H1 (cell line): ENCODE data around the gene CLDN4. TPM values are rescaled to one million over a fixed set of nuclear protein-coding genes. Genes with fewer than 3 reads are reported as not detected.

ENCODE experiments used
- CTCF ChIA-PET: fragments of 300-600 bp; sonication (Branson Sonifier 250); formaldehyde crosslinking; loops from one replicate; lab custom pipeline; 2021; ENCODE audit not compliant: partially characterized antibody; lab: Charles Lee
- POLR2A ChIA-PET: fragments of 300-600 bp; sonication (Branson Sonifier 250); formaldehyde crosslinking; loops from one replicate; lab custom pipeline; 2021; ENCODE audit warnings: inconsistent platforms; ENCODE audit not compliant: partially characterized antibody; lab: Charles Lee
- DNase-seq, 2 experiments: peaks; one replicate each; pipeline versions ENCODE4 v3.0.0 to v3.0.0-alpha.2; 2010 to 2022; ENCODE audit warnings: low spot score in 2 of 2, low read depth in 1 of 2, mixed read lengths in 1 of 2
- FAIRE-seq: peaks from 2 replicates; lab custom pipeline; 2011; peaks lifted over from hg19 to GRCh38; lab: Jason Lieb, UNC
- H2AFZ ChIP-seq: 2 replicates; pipeline ENCODE4 v1.8.1; 2012; ENCODE audit warnings: low read length, inconsistent platforms
- H2AK5ac ChIP-seq: 2 replicates; pipeline ENCODE4 v1.6.1; 2013; ENCODE audit warnings: low read depth, low read length
- H2BK120ac ChIP-seq: replicated peaks from 2 replicates; pipeline ENCODE3; 2013; ENCODE audit warnings: low read depth, low read length, inconsistent platforms
- H2BK12ac ChIP-seq: 2 replicates; pipeline ENCODE4 v1.6.1; 2013; ENCODE audit warnings: low read depth, low read length
- H2BK15ac ChIP-seq: 2 replicates; pipeline ENCODE4 v1.6.1; 2013; ENCODE audit warnings: low read length
- H2BK20ac ChIP-seq: 2 replicates; pipeline ENCODE4 v1.6.1; 2013; ENCODE audit warnings: low read length
- H2BK5ac ChIP-seq: 2 replicates; pipeline ENCODE4 v1.6.1; 2013; ENCODE audit warnings: low read depth, low read length
- H3K14ac ChIP-seq: 2 replicates; pipeline ENCODE4 v1.6.1; 2013; ENCODE audit warnings: inconsistent platforms; ENCODE audit not compliant: insufficient read length
- H3K18ac ChIP-seq: 2 replicates; pipeline ENCODE4 v1.6.1; 2013; ENCODE audit warnings: low read length; ENCODE audit errors: extremely low read depth
- H3K23ac ChIP-seq: 2 replicates; pipeline ENCODE4 v1.6.1; 2013; ENCODE audit warnings: inconsistent platforms; ENCODE audit not compliant: insufficient read length
- H3K23me2 ChIP-seq: 2 replicates; pipeline ENCODE4 v1.6.1; 2013; ENCODE audit warnings: low read depth, low read length
- H3K27ac ChIP-seq: 2 replicates; pipeline ENCODE4 v1.6.1; 2011; ENCODE audit warnings: low read depth, low read length, inconsistent platforms
- H3K27me3 ChIP-seq, 4 experiments: replicated peaks in 1 of 4; 1 replicate in 1 of 4; 2 replicates in 3 of 4; pipeline versions ENCODE4 v1.6.1 to v1.8.1; 2011 to 2013; ENCODE audit warnings: low read length in 3 of 4, mild to moderate bottlenecking in 3 of 4, inconsistent platforms in 2 of 4, mixed read lengths in 2 of 4, moderate library complexity in 1 of 4; ENCODE audit not compliant: control insufficient read depth in 3 of 4, insufficient read depth in 3 of 4; ENCODE audit errors: extremely low read depth in 1 of 4
- H3K36me3 ChIP-seq, 4 experiments: 2 replicates each; pipeline versions ENCODE4 v1.6.1 to v1.8.1; 2011 to 2013; ENCODE audit warnings: mild to moderate bottlenecking in 4 of 4, low read length in 3 of 4, moderate library complexity in 2 of 4, control low read depth in 1 of 4, inconsistent platforms in 1 of 4; ENCODE audit not compliant: insufficient read depth in 4 of 4, control insufficient read depth in 2 of 4
- H3K4ac ChIP-seq: replicated peaks from 2 replicates; pipeline ENCODE3; 2013; ENCODE audit warnings: low read length, low read depth, mixed read lengths, inconsistent platforms; ENCODE audit not compliant: insufficient read length
- H3K4me1 ChIP-seq, 4 experiments: replicated peaks in 1 of 4; 1 replicate in 1 of 4; 2 replicates in 3 of 4; pipeline versions ENCODE4 v1.6.1 to v1.8.1; 2011 to 2013; ENCODE audit warnings: low read length in 3 of 4, inconsistent platforms in 2 of 4, mixed read lengths in 1 of 4; ENCODE audit not compliant: insufficient read depth in 4 of 4, control insufficient read depth in 3 of 4
- H3K4me2 ChIP-seq, 2 experiments: 2 replicates each; pipeline versions ENCODE4 v1.6.1 to v1.8.1; 2011 to 2013; ENCODE audit warnings: low read depth in 2 of 2, low read length in 2 of 2, control low read depth in 1 of 2, inconsistent platforms in 1 of 2, mild to moderate bottlenecking in 1 of 2; ENCODE audit not compliant: insufficient read depth in 1 of 2
- H3K4me3 ChIP-seq, 4 experiments: fragments of 200-600, 300-600 bp in 1 of 4; sonication (generic), shearing (Covaris generic), sonication (Bioruptor Twin) in 1 of 4; 2 replicates each; pipeline versions ENCODE4 v1.5.1 to v1.8.1; 2011 to 2016; ENCODE audit warnings: low read length in 4 of 4, low read depth in 3 of 4, control low read depth in 2 of 4, inconsistent platforms in 2 of 4, mild to moderate bottlenecking in 2 of 4, mixed read lengths in 1 of 4, moderate library complexity in 1 of 4; ENCODE audit not compliant: insufficient read depth in 2 of 4; ENCODE audit errors: extremely low read depth in 1 of 4
- H3K56ac ChIP-seq: replicated peaks from 2 replicates; pipeline ENCODE3; 2013; ENCODE audit warnings: low read depth, mild to moderate bottlenecking, mixed read lengths, low read length, inconsistent platforms; ENCODE audit not compliant: insufficient read length
- H3K79me1 ChIP-seq: 2 replicates; pipeline ENCODE4 v1.6.1; 2013; ENCODE audit warnings: low read depth, low read length, control low read depth
- H3K79me2 ChIP-seq, 2 experiments: 2 replicates each; pipeline versions ENCODE4 v1.6.1 to v1.8.1; 2012 to 2013; ENCODE audit warnings: low read length in 2 of 2, mild to moderate bottlenecking in 2 of 2, inconsistent platforms in 1 of 2; ENCODE audit not compliant: insufficient read depth in 2 of 2, control insufficient read depth in 1 of 2
- H3K9ac ChIP-seq, 4 experiments: replicated peaks in 1 of 4; 1 replicate in 1 of 4; 2 replicates in 3 of 4; pipeline versions ENCODE4 v1.6.1 to v1.8.1; 2011 to 2013; ENCODE audit warnings: low read depth in 3 of 4, low read length in 3 of 4, control low read depth in 2 of 4, mild to moderate bottlenecking in 2 of 4, moderate library complexity in 2 of 4, inconsistent platforms in 1 of 4; ENCODE audit errors: extremely low read depth in 1 of 4
- H3K9me3 ChIP-seq, 2 experiments: 2 replicates each; pipeline versions ENCODE4 v1.6.1 to v1.8.1; 2012 to 2013; ENCODE audit warnings: mild to moderate bottlenecking in 2 of 2, moderate library complexity in 2 of 2, control low read depth in 1 of 2, inconsistent platforms in 1 of 2, low read depth in 1 of 2, low read length in 1 of 2, mixed read lengths in 1 of 2; ENCODE audit not compliant: insufficient read depth in 2 of 2
- H4K20me1 ChIP-seq, 2 experiments: replicated peaks in 1 of 2; 2 replicates each; pipeline versions ENCODE3 to v1.8.1; 2011 to 2013; ENCODE audit warnings: inconsistent platforms in 2 of 2, low read length in 2 of 2, mild to moderate bottlenecking in 1 of 2; ENCODE audit not compliant: insufficient read depth in 2 of 2, control insufficient read depth in 1 of 2
- H4K5ac ChIP-seq: 2 replicates; pipeline ENCODE4 v1.6.1; 2013; ENCODE audit warnings: low read length, low read depth, mixed read lengths, inconsistent platforms; ENCODE audit not compliant: insufficient read length
- H4K8ac ChIP-seq: 2 replicates; pipeline ENCODE4 v1.8.0; 2013; ENCODE audit warnings: mild to moderate bottlenecking, moderate library complexity, low read length, inconsistent platforms; ENCODE audit not compliant: insufficient read depth; ENCODE audit errors: extremely low read depth
- H4K91ac ChIP-seq: replicated peaks from 2 replicates; pipeline ENCODE3; 2013; ENCODE audit warnings: low read length, mixed read lengths, inconsistent platforms; ENCODE audit not compliant: insufficient read length
- BCL11A ChIP-seq, 2 experiments: IDR thresholded peaks; one replicate each; pipeline ENCODE4 v1.6.1; 2011; ENCODE audit warnings: low read depth in 2 of 2, low read length in 2 of 2, mild to moderate bottlenecking in 2 of 2
- CTBP2 ChIP-seq: IDR thresholded peaks from 2 replicates; pipeline ENCODE4 v1.7.0; 2011; ENCODE audit warnings: borderline replicate concordance, mild to moderate bottlenecking, moderate library complexity, mixed read lengths, low read length; ENCODE audit not compliant: insufficient read depth, insufficient read length
- RBBP5 ChIP-seq: IDR thresholded peaks from 2 replicates; pipeline ENCODE4 v1.7.1; 2012; ENCODE audit warnings: low read depth, mild to moderate bottlenecking, inconsistent platforms, low read length, moderate library complexity, borderline replicate concordance
- WGBS, 2 experiments: shearing (Covaris generic) in 1 of 2; methylation state at CpG; one replicate each; pipeline versions ENCODE4 v1.1.6 to v1.1.7; 2013 to 2015; ENCODE audit warnings: low lambda C conversion rate in 2 of 2, mixed read lengths in 2 of 2, inconsistent platforms in 1 of 2, low coverage in 1 of 2, missing lambda C conversion rate in 1 of 2; ENCODE audit not compliant: insufficient replicate concordance in 2 of 2, insufficient coverage in 1 of 2, insufficient read length in 1 of 2; ENCODE audit errors: extremely low coverage in 1 of 2, missing lambda C conversion rate in 1 of 2; 5-methylcytosine and 5-hydroxymethylcytosine counted together
- polyA plus RNA-seq, 7 experiments: library from polyadenylated mRNA; depleted of rRNA in 3 of 7; stranded (reverse) in 5 of 7; unstranded in 2 of 7; fragments of >200 nt in 5 of 7; fragments of 200-250 nt in 2 of 7; gene quantifications; 1 replicate in 5 of 7; 2 replicates in 1 of 7; 4 replicates in 1 of 7; pipeline versions ENCODE4 v1.2.1 to v1.2.3, GENCODE V29; 2011 to 2013; ENCODE audit warnings: missing spikeins in 2 of 7, mixed read lengths in 2 of 7
- total RNA-seq: library from RNA; stranded (reverse); fragmentation: NEBNext Ultra II Directional; extraction: Animal tissue kit (Norgen Biotek cat#: 25700); gene quantifications from 2 replicates; pipeline ENCODE4 v1.2.1, GENCODE V29; 2021

Gene CLDN4
- total and polyA plus RNA-seq, 2 of the 8 experiments (the other 6 are each of a cell fraction or from before 2014, with no cell fraction given), result 28.0 to 69.3 TPM

- 0 out of 2 replicates have a peak overlapping the region, but pooled peaks have one; percentile 3 for H2BK15ac ChIP-seq
- no peak overlapping the region for H2AFZ ChIP-seq
- 72% methylated on average over 10 of the region's 10 CpGs; no CpG with 5 or more reads in 1 of the 2 experiments for WGBS, 2 experiments
- H3K14ac ChIP-seq, result no peak overlapping the region
- no peak for TF ChIP-seq RBBP5
- no peak for TF ChIP-seq CTBP2
- no peak for TF ChIP-seq BCL11A (IDR thresholded peaks at IDR 0.05; ENCODE audit: low read depth in 2 of 2, low read length in 2 of 2)
- H2AK5ac ChIP-seq, result no peak overlapping the region
- no peaks in the 10 kb centered on the region for H3K79me1 ChIP-seq
- H3K23me2 ChIP-seq, result no peaks in the 10 kb centered on the region
- no peaks in the 10 kb centered on the region for H3K79me2 ChIP-seq
- H3K27me3 ChIP-seq, result no peaks in the 10 kb centered on the region
- no peak overlapping the region for H3K18ac ChIP-seq
- no peak overlapping the region for H3K27ac ChIP-seq
- no peak overlapping the region for H2BK120ac ChIP-seq
- no peak overlapping the region for H2BK20ac ChIP-seq
- ChIA-PET CTCF (interaction anchor here (0.8 to 1.8 kb wide), 6 partner anchors 11 to 57 kb away, joined by 3 to 16 read pairs (median 4); no protein-coding TSS in a partner anchor), POLR2A (interaction anchor here (0.7 to 1.1 kb wide), 2 partner anchors 11 to 63 kb away, joined by 3 read pairs; no protein-coding TSS in a partner anchor)
- no peak overlapping the region for H3K9ac ChIP-seq
- H2BK5ac ChIP-seq, result no peak overlapping the region
- H4K8ac ChIP-seq, result no peak overlapping the region
- no peak overlapping the region for H3K23ac ChIP-seq
- no peak overlapping the region for H3K4me3 ChIP-seq
- no peak overlapping the region for H3K56ac ChIP-seq
- no peaks in the 10 kb centered on the region for H4K20me1 ChIP-seq
- peaks cover 0 to 6% (median 0%) of the 10 kb centered on the region in 4 experiments; a peak in 1 of 7 replicates for H3K4me1 ChIP-seq
- H2BK12ac ChIP-seq, result no peak overlapping the region; the same call in 1 of the 2 replicates
- H3K4ac ChIP-seq, result no peak overlapping the region
- H3K36me3 ChIP-seq, result no peaks in the 10 kb centered on the region
- H4K5ac ChIP-seq, result no peak overlapping the region
- FAIRE-seq (no peak), DNase-seq (peak in 1 of 2 experiments; percentile 39)
- no peak overlapping the region for H3K4me2 ChIP-seq
- H4K91ac ChIP-seq, result no peak overlapping the region
- H3K9me3 ChIP-seq, result no peaks in the 10 kb centered on the region
Observed at GRCh38 chr7:73799282-73800141, 31.3 kb upstream of the CLDN4 start.
